GM12892 (cell line): ENCODE data around the gene C17orf100.

ENCODE experiments used
- POLR2A ChIP-seq: IDR thresholded peaks from 2 replicates; pipeline ENCODE4 v1.6.1; 2011; ENCODE audit warnings: low read depth, low read length, control low read depth
- TAF1 ChIP-seq: IDR thresholded peaks from 2 replicates; pipeline ENCODE4 v1.6.1; 2011; ENCODE audit warnings: low read depth, mild to moderate bottlenecking, control low read depth, low read length, borderline replicate concordance

GRCh38 chr17:6683081-6683684, 31.6 kb downstream of the C17orf100 start:
- no peak for TF ChIP-seq TAF1
- no peak for TF ChIP-seq POLR2A
